ENCODE measurements around the gene PTPN20.

- no peak for TF ChIP-seq CTCF (IDR thresholded peaks at IDR 0.05)
- TF ChIP-seq POLR2A (IDR thresholded peaks at IDR 0.05), result no peak
Observed at GRCh38 chr10:47034441-47035051, 123.3 kb downstream of the PTPN20 start.
